ENCODE results near the gene RABGAP1L. TPM values are rescaled to one million over a fixed set of nuclear protein-coding genes. Genes with fewer than 3 reads are reported as not detected.
A peak's percentile ranks its signal among the peaks of the same experiment; 100 is the strongest.

The RABGAP1L gene
- total and polyA plus RNA-seq, 4 donors, result 33.7 to 128 (median 62.1) TPM

DNA sequence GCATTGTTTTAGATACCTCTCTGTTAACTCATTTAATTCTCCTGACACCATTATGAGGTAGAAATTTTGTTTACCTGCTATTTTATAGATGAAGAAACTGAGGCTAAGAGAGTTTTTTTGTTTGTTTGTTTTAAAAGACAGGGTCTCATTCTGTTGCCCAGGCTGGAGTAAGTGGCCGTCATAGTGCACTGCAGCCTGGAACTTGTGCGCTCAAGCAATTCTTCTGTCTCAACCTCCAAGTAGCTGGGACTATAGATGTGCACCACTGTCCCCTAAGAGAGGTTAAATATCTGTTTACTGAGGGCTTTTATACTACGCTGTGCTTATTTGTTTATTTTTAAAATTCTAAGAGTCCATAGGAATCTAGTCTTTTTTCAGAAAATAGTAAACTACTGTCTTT lies 796.8 kb downstream of the RABGAP1L start:
- no peak overlapping the region for H3K4me3 ChIP-seq (ENCODE audit: low read depth, low read length)
- H3K36me3 ChIP-seq (ENCODE audit: control insufficient read depth, insufficient read depth, low read length), result no peaks in the 10 kb centered on the region
- no peak overlapping the region for H3K27ac ChIP-seq (ENCODE audit: low read depth, low read length)
- no peak for DNase-seq (ENCODE audit: low read depth in 4 of 6, low spot score in 6 of 6)
- H3K4me1 ChIP-seq (ENCODE audit: control insufficient read depth, insufficient read depth, low read length), result no peaks in the 10 kb centered on the region
- no peaks in the 10 kb centered on the region for H3K9me3 ChIP-seq (ENCODE audit: control insufficient read depth, insufficient read depth, low read length)
- WGBS (ENCODE audit: insufficient coverage), result 86% methylated on average over 1 of the region's 3 CpGs
- no peaks in the 10 kb centered on the region for H3K27me3 ChIP-seq (ENCODE audit: control insufficient read depth, insufficient read depth, low read length)

DNA sequence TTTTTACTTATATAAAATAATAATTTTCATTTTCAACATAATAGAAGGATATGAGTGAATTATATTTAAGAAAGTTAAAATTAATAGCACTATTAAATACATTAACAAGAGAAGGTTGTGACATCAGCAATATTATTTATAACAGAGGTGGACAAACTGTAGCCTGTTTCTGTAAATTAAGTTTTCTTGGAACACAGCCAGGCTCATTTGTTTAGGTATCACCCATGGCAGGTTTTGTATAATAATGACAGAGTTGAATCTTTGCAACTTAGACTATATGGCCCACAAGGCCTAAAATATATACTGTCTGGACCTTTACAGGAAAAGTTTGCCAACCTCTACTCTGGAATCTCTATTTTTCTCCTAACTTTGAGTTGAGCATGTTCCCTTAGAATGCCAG lies 797.7 kb downstream of the RABGAP1L start:
- no peaks in the 10 kb centered on the region for H3K36me3 ChIP-seq (ENCODE audit: control insufficient read depth, insufficient read depth, low read length)
- H3K4me1 ChIP-seq (ENCODE audit: control insufficient read depth, insufficient read depth, low read length), result no peaks in the 10 kb centered on the region
- H3K27me3 ChIP-seq (ENCODE audit: control insufficient read depth, insufficient read depth, low read length), result no peaks in the 10 kb centered on the region
- H3K9me3 ChIP-seq (ENCODE audit: control insufficient read depth, insufficient read depth, low read length), result no peaks in the 10 kb centered on the region
- DNase-seq (ENCODE audit: low read depth in 4 of 6, low spot score in 6 of 6), result no peak
- no peak overlapping the region for H3K27ac ChIP-seq (ENCODE audit: low read depth, low read length)
- no peak overlapping the region for H3K4me3 ChIP-seq (ENCODE audit: low read depth, low read length)

DNA sequence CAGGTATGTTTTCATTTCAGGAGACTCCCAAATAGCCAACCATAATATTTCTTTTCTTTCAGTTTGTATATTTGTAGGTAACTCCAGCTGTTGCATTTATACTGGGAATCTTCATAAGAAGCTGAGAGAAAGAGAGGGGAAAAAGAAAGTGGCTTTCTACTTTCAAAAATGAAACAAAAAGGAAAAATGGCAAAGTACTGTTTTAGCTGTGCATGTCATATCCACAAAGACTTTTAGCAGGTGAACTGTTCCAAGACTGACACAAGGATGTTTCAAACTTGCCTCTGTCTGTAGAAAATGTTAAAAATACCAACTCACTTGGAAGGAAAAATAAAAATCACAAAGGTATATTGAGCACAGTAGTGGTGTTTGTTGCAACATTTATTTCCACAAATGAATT lies 798.5 kb downstream of the RABGAP1L start:
- H3K4me1 ChIP-seq (ENCODE audit: control insufficient read depth, insufficient read depth, low read length), result no peaks in the 10 kb centered on the region
- no peaks in the 10 kb centered on the region for H3K9me3 ChIP-seq (ENCODE audit: control insufficient read depth, insufficient read depth, low read length)
- H3K4me3 ChIP-seq (ENCODE audit: low read depth, low read length), result no peak overlapping the region
- H3K27me3 ChIP-seq (ENCODE audit: control insufficient read depth, insufficient read depth, low read length), result no peaks in the 10 kb centered on the region
- no peak for DNase-seq (ENCODE audit: low read depth in 4 of 6, low spot score in 6 of 6)
- no peak overlapping the region for H3K27ac ChIP-seq (ENCODE audit: low read depth, low read length)
- no peaks in the 10 kb centered on the region for H3K36me3 ChIP-seq (ENCODE audit: control insufficient read depth, insufficient read depth, low read length)

DNA sequence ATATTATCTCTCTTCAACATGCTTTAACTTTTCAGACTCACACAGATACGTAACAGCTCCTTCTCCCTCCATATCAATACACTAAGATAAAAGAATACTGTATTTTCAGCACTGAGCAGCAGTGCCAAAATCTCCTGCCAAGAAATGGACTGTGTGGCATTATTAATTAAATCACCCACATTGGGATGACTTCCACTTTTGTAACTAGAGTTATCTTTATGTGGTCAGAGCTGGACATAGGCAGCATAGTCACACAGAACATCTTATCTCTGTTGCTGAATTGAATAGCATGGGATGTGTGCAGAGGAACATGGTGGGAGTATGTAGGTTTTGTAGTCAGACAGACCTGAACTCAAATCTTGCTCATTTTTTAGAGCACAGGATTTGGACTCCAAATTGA lies 799.1 kb downstream of the RABGAP1L start:
- no peak for DNase-seq (ENCODE audit: low read depth in 4 of 6, low spot score in 6 of 6)
- H3K9me3 ChIP-seq (ENCODE audit: control insufficient read depth, insufficient read depth, low read length), result no peaks in the 10 kb centered on the region
- H3K27me3 ChIP-seq (ENCODE audit: control insufficient read depth, insufficient read depth, low read length), result no peaks in the 10 kb centered on the region
- no peaks in the 10 kb centered on the region for H3K4me1 ChIP-seq (ENCODE audit: control insufficient read depth, insufficient read depth, low read length)
- no peak overlapping the region for H3K27ac ChIP-seq (ENCODE audit: low read depth, low read length)
- no peak overlapping the region for H3K4me3 ChIP-seq (ENCODE audit: low read depth, low read length)
- WGBS (ENCODE audit: insufficient coverage), result no CpG with 5 or more reads among the region's 1 CpG
- no peaks in the 10 kb centered on the region for H3K36me3 ChIP-seq (ENCODE audit: control insufficient read depth, insufficient read depth, low read length)

DNA sequence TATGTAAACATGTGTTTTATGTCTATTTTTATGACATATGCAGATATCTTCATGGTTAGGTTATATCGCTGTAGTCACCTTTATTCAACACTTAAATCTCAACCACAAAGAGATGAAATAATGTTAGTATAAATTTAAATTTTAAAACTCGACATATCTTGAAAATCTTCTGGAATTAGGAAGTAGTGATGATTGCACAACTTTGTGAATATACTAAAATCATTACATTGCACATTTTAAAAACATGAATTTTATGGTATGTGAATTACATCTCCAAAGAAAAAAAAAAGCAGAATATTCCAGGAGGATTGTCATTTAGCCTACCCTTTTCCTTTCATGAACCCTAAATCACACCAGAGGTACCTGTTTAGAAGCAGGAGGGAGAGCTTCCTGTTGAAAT lies 801.0 kb downstream of the RABGAP1L start:
- no peak overlapping the region for H3K27ac ChIP-seq (ENCODE audit: low read depth, low read length)
- no peak for DNase-seq (ENCODE audit: low read depth in 4 of 6, low spot score in 6 of 6)
- no CpG with 5 or more reads among the region's 2 CpGs for WGBS (ENCODE audit: insufficient coverage)
- H3K4me3 ChIP-seq (ENCODE audit: low read depth, low read length), result no peak overlapping the region
- no peaks in the 10 kb centered on the region for H3K27me3 ChIP-seq (ENCODE audit: control insufficient read depth, insufficient read depth, low read length)
- H3K4me1 ChIP-seq (ENCODE audit: control insufficient read depth, insufficient read depth, low read length), result no peaks in the 10 kb centered on the region
- no peaks in the 10 kb centered on the region for H3K36me3 ChIP-seq (ENCODE audit: control insufficient read depth, insufficient read depth, low read length)
- no peaks in the 10 kb centered on the region for H3K9me3 ChIP-seq (ENCODE audit: control insufficient read depth, insufficient read depth, low read length)

DNA sequence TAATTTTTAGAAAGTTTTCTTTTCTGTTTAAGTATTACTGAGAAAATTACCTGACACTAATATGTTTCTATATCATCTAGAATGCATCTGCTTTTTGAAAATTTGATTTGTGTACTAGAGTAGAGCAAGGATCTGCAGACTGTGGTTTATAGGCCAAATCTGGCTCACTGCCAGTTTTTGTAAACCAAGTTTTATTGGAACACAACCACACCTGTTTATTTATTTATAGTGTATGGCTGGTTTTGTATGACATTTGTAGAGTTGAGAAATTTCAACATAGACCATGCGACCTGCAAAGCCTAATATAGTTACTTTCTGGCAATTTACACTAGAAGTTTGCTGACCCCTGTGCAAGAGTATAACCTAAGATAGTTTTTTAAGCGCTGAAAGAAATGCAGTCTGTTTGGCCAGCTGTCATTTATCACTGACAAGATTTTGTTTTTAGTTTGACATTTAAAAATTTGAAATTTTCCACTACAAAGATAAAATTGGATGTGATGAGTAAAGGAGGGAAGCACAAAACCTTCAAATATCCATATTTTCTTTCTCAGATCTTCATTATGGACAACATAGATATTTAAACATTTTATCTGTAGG lies 804.3 kb downstream of the RABGAP1L start:
- Histone ChIP-seq H3K4me3 (ENCODE audit: low read depth, low read length) (no peak overlapping the region), H3K9me3 (ENCODE audit: control insufficient read depth, insufficient read depth, low read length) (no peaks in the 10 kb centered on the region), H3K36me3 (ENCODE audit: control insufficient read depth, insufficient read depth, low read length) (no peaks in the 10 kb centered on the region), H3K27ac (ENCODE audit: low read depth, low read length) (no peak overlapping the region), H3K4me1 (ENCODE audit: control insufficient read depth, insufficient read depth, low read length) (no peaks in the 10 kb centered on the region), H3K27me3 (ENCODE audit: control insufficient read depth, insufficient read depth, low read length) (no peaks in the 10 kb centered on the region)
- DNase-seq (ENCODE audit: low read depth in 4 of 6, low spot score in 6 of 6), result no peak
- 100% methylated on average over 1 of the region's 2 CpGs for WGBS (ENCODE audit: insufficient coverage)

DNA sequence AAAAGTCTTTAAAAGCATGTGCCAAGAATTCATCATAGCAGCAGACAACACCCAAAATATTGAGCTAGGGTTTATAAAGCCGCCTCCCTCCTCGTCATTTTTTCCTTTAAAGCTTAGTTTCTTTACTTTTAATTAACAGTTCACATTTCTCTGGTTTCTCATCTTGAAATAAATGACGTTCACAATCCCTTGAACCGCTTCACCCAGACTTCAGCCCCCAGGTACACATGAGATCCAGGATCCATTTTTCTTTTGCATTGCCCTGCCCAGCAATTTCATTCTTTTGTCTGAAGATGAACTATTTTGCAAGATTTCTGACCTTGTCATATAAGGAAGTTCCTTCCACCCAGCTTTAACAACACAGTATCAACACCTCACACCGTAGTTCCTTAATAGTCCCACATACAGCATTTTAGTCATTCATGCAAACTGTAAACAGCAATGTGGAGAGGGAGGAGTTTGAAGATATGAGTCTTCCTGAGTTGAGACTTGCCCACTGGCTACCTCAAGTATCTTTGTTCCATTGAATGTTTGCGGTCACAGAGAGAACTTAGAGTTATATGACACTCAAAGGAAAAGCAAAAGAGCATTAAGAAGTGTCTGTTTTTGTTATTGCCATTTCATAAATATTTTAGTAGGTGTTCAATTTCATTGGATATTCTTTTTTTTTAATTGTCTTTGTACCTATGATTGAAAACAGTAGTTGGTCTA lies 805.1 kb downstream of the RABGAP1L start:
- H3K9me3 ChIP-seq (ENCODE audit: control insufficient read depth, insufficient read depth, low read length), result no peaks in the 10 kb centered on the region
- H3K36me3 ChIP-seq (ENCODE audit: control insufficient read depth, insufficient read depth, low read length), result no peaks in the 10 kb centered on the region
- WGBS (ENCODE audit: insufficient coverage), result 63% methylated on average over 4 of the region's 6 CpGs
- H3K4me1 ChIP-seq (ENCODE audit: control insufficient read depth, insufficient read depth, low read length), result no peaks in the 10 kb centered on the region
- H3K27me3 ChIP-seq (ENCODE audit: control insufficient read depth, insufficient read depth, low read length), result no peaks in the 10 kb centered on the region
- peak overlapping the region; percentile 16 for H3K27ac ChIP-seq (ENCODE audit: low read depth, low read length)
- H3K4me3 ChIP-seq (ENCODE audit: low read depth, low read length), result no peak overlapping the region
- no peak for DNase-seq (ENCODE audit: low read depth in 4 of 6, low spot score in 6 of 6)

DNA sequence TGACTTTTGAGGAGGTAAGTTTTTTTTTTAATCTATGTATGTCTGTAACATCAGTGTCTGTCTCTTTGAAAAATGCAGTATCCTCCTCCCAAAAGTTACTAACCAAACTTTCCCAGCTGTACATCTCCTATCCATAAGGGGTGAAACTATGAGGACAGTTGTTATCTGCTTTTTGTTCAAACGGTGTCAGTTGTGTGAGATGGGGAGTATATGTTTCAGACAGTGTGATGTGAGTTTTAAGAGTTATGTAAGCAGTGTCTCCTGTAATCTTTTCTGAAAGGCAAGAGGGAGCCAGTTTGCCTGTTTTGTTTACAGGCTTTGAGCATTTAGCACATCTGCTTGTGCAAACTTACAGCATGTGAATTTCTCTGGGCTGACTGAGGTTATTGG lies 805.6 kb downstream of the RABGAP1L start:
- Histone ChIP-seq H3K9me3 (ENCODE audit: control insufficient read depth, insufficient read depth, low read length) (no peaks in the 10 kb centered on the region), H3K4me1 (ENCODE audit: control insufficient read depth, insufficient read depth, low read length) (no peaks in the 10 kb centered on the region), H3K4me3 (ENCODE audit: low read depth, low read length) (no peak overlapping the region), H3K27ac (ENCODE audit: low read depth, low read length) (peak overlapping the region; percentile 3), H3K36me3 (ENCODE audit: control insufficient read depth, insufficient read depth, low read length) (no peaks in the 10 kb centered on the region), H3K27me3 (ENCODE audit: control insufficient read depth, insufficient read depth, low read length) (no peaks in the 10 kb centered on the region)
- WGBS (ENCODE audit: insufficient coverage), result no CpG with 5 or more reads among the region's 1 CpG
- DNase-seq (ENCODE audit: low read depth in 4 of 6, low spot score in 6 of 6), result no peak

DNA sequence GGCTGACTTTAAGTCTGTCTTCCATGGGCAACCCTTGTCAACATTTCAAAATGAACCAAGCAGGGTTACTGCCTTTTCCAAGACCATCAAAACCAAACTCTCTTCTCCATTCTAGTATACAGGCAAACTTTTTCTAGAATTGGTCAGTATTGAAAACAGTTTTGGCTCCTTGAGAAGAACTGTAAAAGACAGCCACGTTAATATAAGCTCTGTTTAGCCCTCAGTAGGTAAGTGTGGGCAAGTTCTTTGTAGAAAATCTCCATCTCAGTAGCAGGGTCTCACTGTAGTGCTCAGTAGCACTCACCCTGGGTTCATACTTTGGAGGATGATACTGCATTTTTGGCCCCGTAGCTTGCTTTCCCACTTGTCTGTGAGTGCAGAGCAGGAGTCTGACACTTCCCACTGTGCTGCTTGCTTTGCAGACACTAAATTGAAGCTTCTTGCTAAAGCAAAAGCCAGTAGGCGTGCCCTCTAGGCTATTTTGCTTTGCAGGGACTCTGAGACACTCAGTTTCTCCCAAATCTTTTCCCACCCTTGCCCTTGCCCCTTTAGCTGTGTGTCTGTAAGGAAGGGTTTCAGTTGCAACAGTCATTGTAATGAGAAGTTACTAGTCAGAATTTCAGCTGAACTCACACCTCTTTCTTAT lies 806.2 kb downstream of the RABGAP1L start:
- WGBS (ENCODE audit: insufficient coverage), result 53% methylated on average over 3 of the region's 3 CpGs
- Histone ChIP-seq H3K4me1 (ENCODE audit: control insufficient read depth, insufficient read depth, low read length) (no peaks in the 10 kb centered on the region), H3K27me3 (ENCODE audit: control insufficient read depth, insufficient read depth, low read length) (no peaks in the 10 kb centered on the region), H3K4me3 (ENCODE audit: low read depth, low read length) (no peak overlapping the region), H3K9me3 (ENCODE audit: control insufficient read depth, insufficient read depth, low read length) (no peaks in the 10 kb centered on the region), H3K27ac (ENCODE audit: low read depth, low read length) (peak overlapping the region; percentile 3), H3K36me3 (ENCODE audit: control insufficient read depth, insufficient read depth, low read length) (no peaks in the 10 kb centered on the region)
- peak in 1 of 6 donors; percentile 41 for DNase-seq (ENCODE audit: low read depth in 4 of 6, low spot score in 6 of 6)

DNA sequence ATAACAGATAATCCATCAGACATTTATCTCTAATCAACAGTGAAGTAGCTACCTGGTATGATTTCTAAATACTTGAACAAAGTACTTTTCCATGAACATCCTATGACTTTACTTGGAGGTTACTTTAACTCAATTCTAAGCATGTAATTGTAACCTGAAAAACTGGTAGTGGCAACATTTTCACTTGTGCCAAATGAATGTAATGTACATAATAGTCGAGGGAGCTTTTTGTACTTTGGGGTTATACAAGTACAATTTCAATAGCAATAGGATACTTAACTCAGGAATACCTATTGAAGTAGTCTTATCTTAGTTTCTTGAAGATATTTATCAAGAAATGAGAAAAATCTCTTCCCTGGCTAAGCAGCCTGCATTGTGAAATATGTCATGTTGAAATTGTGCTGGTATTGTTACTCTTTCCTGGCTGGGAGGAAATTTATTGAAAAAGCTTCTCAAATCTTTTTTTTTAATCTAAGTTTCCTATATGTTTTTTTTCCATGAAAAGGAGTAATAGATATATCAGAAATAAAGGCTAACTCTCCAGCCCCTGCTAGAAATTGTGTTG lies 806.8 kb downstream of the RABGAP1L start:
- Histone ChIP-seq H3K36me3 (ENCODE audit: control insufficient read depth, insufficient read depth, low read length) (no peaks in the 10 kb centered on the region), H3K4me3 (ENCODE audit: low read depth, low read length) (no peak overlapping the region), H3K9me3 (ENCODE audit: control insufficient read depth, insufficient read depth, low read length) (no peaks in the 10 kb centered on the region), H3K27me3 (ENCODE audit: control insufficient read depth, insufficient read depth, low read length) (no peaks in the 10 kb centered on the region), H3K27ac (ENCODE audit: low read depth, low read length) (no peak overlapping the region), H3K4me1 (ENCODE audit: control insufficient read depth, insufficient read depth, low read length) (no peaks in the 10 kb centered on the region)
- no peak for DNase-seq (ENCODE audit: low read depth in 4 of 6, low spot score in 6 of 6)
- WGBS (ENCODE audit: insufficient coverage), result no CpG with 5 or more reads among the region's 1 CpG
